ENCODE data around the gene CMTM8.

The CMTM8 gene

DNA sequence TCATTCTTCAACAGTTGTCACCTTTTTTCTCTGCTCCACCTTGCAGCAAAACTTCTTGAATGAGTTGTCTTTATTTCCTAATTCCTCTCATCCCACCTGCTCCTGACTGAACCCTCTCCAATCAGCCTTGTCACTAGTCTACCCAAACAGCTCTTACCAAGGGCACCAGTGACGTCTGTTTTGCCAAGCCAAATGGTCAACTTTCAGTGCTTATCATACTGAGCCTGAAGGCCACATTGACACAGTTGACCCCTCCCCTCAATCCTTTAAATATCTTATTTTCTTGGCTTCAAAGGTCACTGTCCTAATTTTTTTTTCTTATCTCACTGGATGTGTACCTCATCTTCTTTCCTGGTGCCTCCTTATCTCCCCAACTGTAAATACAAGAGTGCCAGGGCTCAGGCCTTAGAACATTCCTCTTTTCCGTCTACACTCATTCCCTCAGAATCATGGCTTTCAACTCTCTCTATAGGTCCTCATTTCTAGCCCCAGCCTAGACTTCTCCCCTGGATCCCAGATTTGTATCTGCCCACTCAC, 43.2 kb downstream of the CMTM8 start:
- no peak for DNase-seq

DNA sequence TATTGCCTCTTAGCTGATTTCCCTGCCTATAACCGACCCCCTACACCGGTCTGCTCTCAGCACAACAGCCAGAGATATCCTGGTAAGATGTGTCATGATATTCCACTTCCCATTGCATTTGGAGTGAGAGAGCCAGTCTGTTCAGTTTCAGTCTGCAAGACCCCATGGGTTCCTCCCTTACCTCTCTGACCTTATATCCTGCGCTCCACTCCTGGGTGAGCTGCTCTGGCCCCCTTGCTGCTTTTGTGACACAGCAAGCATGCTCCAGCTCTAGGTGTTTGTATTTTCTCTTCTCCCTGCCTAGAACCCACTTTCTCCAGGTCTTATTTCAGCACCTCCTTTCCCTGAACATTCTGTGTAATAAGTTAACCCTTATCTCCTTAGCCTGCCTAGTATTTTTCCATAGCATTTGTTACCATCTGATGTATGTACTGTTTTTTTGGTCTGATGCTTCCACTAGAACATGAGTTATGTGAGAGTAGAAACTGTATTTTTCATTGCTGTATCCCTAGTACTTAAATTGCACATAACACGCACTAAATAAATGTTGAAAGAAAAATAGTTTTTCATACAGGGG, 44.2 kb downstream of the CMTM8 start:
- DNase-seq, result no peak

- no peak for DNase-seq
Measured at GRCh38 chr3:32283304-32283703, 44.8 kb downstream of the CMTM8 start.

GRCh38 chr3:32284443-32285212, 46.1 kb downstream of the CMTM8 start:
- no peak for DNase-seq

DNA sequence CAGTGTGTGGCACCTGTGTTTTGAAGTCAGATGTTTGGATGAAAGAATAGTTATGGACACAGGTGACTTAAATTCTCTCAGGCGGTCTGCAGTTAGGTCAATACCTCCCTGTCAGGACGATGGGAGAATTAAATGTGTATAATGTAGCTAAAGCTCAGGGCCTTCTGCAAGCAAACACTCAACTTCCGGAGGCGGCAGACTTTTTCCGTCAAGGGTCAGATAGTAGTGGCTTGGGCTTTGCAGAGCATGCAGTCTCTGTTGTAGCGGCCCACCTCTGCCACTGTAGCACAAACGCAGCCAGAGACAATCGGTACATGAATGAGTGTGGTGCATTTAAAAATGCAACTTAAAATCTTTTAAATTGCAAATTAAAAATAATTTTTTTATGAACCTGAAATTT, 47.4 kb downstream of the CMTM8 start:
- DNase-seq, result no peak

GRCh38 chr3:32288819-32289218, 50.3 kb downstream of the CMTM8 start:
- DNase-seq, result no peak

- no peak for DNase-seq
Measured at GRCh38 chr3:32290619-32291018, 52.1 kb downstream of the CMTM8 start.

DNA sequence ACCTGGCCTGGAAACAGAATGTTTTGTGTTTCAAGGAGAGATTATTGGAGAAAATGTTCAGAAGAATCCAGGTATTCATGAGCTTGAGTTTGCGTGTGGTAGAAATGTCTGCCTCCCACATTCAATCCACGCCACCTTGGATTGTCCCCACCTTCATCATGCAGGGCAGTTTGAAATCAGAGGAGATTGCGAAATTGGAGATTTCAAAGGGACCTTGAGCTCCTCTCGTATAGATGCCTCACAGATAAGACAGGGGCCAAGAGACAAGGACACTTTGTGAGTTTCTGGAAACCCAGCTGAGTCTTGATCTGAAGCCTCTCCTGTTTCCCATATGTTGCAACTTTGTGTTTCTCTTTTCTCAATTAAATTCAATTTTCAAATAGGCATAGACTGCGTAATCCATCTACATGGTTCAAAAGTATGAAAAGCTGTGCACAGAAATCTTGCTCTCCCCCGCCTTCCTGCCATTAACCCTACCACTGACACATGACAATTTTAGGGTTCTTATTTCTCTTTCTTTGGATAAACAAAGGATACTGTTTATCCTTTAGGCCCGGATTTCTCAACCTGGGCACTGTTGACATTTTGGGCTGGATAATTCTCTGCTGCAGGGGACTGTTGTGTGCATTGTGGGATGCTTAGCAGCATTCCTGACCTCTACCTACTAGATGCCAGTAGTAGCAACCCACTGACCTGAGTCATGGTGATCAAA, 53.8 kb downstream of the CMTM8 start:
- DNase-seq, result no peak

DNA sequence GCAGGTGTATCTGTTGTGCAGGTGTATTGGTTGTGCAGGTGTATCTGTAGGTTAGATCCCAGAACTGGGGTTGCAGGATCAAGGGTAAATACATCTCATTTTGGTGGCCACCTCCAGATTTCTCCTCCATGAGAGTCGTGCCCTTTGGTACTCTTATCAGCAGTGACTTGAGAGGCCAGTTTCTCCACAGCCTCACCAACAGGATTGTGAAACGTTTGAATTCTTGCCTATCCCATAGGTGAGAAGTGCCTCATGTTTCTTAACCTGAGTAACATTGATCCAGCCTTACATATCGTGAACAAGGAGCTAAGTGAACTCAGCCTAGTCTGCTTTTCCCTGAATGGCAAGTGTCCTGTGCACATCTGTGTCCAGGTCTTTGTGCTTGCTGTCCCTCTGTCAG, 55.4 kb downstream of the CMTM8 start:
- no peak for DNase-seq

DNA sequence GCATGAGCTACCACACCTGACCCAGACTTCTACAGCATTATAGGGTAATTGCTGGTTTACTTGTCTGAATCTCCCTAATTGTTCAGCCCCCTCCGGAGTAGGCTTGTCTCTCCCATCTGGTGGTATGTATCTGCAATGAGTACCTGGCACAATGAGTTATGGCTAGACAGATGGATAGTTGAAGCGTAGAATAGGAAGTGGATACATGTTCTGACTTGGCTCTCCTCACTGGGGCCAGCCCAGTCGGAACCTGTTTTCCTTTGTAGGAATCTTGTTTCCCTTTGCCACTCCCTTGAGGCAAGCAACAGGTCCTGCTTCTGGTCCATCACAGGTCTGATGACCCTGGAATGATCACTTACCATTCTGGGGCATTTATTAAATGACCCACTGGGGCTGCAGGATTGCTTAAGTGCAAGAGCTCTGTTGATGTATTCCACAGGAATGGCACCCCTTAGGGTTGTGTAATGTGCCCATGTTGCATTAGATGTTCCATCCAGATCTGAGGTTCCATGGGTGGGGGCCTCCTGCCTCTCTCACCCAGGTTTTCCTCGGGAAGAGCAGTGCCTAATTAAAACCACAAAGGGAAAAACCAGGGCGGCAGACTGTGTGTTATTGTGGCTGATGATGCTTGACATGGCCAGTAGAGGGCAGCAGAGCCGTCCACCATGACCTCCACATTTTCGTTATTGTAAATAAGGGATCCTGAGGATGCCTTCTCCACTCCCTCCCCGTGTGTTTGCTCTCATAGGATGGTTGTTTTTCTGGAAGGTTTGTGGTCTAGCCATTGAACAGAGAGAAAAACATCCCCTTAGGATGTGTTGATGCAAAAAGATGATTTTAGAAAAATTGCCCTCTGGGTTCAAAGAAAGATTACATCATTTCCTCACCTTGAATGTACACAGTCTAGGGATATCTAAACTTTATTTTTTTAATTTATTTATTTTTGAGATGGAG, 58.0 kb downstream of the CMTM8 start:
- no peak for DNase-seq

GRCh38 chr3:32297366-32297765, 58.9 kb downstream of the CMTM8 start:
- DNase-seq, result no peak

DNA sequence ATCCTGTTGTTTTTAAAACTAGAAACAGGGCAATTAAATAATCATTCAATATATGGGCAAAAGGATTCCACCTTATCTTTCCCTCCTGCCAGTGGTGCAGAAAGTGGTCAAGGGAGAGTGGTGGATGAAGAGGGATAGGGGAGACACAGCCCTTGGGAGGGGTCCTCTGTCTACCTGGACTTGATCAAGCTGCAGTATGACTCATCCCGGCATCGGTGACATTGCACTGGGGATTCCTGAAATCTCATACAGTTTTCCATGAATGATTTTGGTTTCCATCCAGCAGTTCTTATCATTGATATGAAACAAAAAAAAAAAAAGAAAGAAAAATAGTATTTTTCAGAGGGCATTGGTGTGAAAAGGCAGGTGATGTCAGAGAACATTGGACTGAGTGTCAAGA, 62.9 kb downstream of the CMTM8 start:
- no peak for DNase-seq

- no peak for DNase-seq
Measured at GRCh38 chr3:32302601-32303398, 64.3 kb downstream of the CMTM8 start.

- no peak for DNase-seq
Measured at GRCh38 chr3:32303399-32303747, 64.9 kb downstream of the CMTM8 start.

- peak; percentile 45 for DNase-seq
Measured at GRCh38 chr3:32303977-32304881, 65.7 kb downstream of the CMTM8 start.

- no peak for DNase-seq
Measured at GRCh38 chr3:32305361-32305876, 66.9 kb downstream of the CMTM8 start.

DNA sequence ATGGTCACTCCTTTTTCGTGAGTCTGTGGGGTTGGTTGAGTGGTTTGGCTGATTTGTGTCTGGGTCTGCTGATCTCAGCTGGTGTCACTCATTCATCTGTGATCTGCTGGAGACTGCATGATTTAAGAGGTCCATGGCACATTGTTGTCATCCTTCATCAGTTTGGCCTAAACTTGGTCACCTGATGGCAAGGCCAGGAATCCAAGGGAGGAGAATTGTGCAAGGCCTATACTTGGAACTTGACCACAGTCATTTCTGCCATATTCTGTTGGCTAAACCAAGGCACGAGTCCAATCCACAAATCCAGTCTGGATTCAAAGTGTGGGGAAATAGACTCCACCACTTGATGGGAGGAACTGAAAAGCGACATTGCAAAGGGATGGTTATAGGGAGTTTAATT, 67.6 kb downstream of the CMTM8 start:
- no peak for DNase-seq

- no peak for DNase-seq
Measured at GRCh38 chr3:32307591-32307990, 69.1 kb downstream of the CMTM8 start.

DNA sequence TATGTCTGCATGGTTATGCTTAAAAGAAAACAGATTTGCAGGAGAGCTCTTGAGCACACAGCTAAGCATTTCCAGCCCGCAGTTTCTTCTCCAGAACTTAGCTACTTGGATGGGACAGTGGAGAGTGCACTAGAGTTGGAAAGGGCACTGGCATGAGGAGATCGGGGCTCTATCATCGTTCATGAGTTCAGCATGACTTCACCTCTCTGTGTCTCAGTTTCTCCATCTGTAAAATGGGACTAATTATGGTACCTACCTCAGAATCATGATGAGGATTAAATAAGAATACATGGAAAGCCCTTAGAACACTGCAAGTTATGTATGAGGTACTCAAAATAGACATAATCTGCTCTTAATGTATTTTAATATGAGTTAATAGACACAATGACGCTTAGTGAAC, 69.9 kb downstream of the CMTM8 start:
- no peak for DNase-seq

DNA sequence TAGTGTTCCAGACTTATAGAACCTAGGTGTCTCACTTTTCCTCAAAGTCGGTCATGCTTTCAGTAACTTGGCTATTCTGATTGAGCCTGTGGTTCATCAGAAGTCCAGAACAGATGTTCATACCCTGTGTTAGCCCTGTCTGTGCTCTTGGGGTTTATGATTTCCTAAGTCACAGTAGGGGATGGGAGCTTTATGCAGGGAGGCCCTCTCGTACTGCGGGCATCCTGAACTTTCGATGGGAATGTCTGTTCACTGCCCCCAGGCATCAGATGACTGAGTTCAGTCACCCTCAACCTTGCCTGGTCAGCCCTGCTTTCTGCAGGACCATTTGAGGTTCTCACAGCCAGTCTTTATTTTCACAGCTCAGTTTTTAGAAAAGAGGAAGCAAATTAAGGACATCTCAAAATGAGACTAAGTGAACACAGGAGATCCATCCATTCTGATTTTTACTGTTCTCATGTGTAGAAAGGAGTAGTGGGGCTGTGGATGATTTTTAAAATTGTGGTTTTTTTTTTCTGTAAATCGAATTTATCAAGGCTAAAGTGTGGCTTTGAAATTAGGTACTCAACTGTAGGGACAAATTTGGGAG, 71.3 kb downstream of the CMTM8 start:
- DNase-seq, result no peak
